Lower leg skin (tissue), 4 donors: ENCODE results near the gene CDH22. TPM values are rescaled to one million over a fixed set of nuclear protein-coding genes. Genes with fewer than 3 reads are reported as not detected.

Source experiments
- DNase-seq, 2 donors: peaks; one replicate each; pipeline ENCODE4 v3.0.0-alpha.2; 2019; ENCODE audit warnings: low spot score in 2 of 2
- H3K4me3 ChIP-seq: fragments of 200-600 bp; sonication (generic); 2 replicates; pipeline ENCODE4 v1.5.1; 2017; ENCODE audit warnings: mild to moderate bottlenecking, low read depth; ENCODE audit not compliant: poor library complexity, severe bottlenecking
- CTCF ChIP-seq, 3 donors: fragments of 450-650 bp; IDR thresholded peaks; one replicate each; pipeline ENCODE4 v1.5.1; 2016; ENCODE audit warnings: antibody characterized with exemption in 3 of 3, mild to moderate bottlenecking in 3 of 3, moderate library complexity in 2 of 3
- POLR2A ChIP-seq, 2 donors: fragments of 450-650 bp; IDR thresholded peaks; one replicate each; pipeline ENCODE4 v1.6.1; 2016 to 2017; ENCODE audit warnings: antibody characterized with exemption in 2 of 2, mild to moderate bottlenecking in 1 of 2, moderate library complexity in 1 of 2
- WGBS, 2 donors: methylation state at CpG; one replicate each; pipeline ENCODE4 v1.1.5; 2018; 5-methylcytosine and 5-hydroxymethylcytosine counted together
- intact Hi-C: fragments of 100-400 bp; cut with DNase I; formaldehyde crosslinking; loops from one replicate; pipeline ENCODE4 v1.15.0; 2023; ENCODE audit warnings: low total_unique reads
- total RNA-seq, 4 donors: library from RNA; depleted of rRNA; stranded (reverse); fragments of >200 nt; gene quantifications; one replicate each; pipeline ENCODE4 v1.1.0, GENCODE V29; 2016

CDH22 gene
- total RNA-seq, 4 donors from 2014 or later: 1.6 to 3.0 (median 2.0) TPM

- no peak overlapping the region for H3K4me3 ChIP-seq
- intact Hi-C loops: no loop called here
- TF ChIP-seq POLR2A (IDR thresholded peaks at IDR 0.05): no peak
- no peak for TF ChIP-seq CTCF (IDR thresholded peaks at IDR 0.05)
- whole genome bisulfite sequencing, 2 donors: 79 to 81% methylated on average over 6 to 7 of the region's 7 CpGs
- DNase-seq: no peak
These were observed 156.4 kb downstream of the CDH22 start for GRCh38 chr20:46151936-46152335.

DNA sequence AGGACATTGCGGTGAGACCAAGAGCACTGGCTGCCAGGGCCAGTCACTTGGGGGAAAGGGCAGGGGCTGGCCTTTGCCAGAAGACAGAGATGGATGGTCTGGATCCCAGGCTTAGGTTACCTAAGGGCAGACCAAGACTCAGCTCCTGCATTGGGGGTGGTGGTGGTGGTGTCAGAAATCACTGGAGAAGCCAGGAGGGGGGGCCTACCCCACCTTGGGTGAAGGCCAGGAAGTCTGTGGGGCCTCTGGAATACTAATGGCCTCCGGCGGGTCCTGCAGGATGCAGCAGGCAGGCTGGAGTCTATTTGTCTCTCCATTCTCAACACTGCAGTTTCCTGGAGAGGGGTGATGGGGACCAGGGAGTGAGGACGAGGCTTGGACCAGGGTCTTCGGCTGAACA lies 157.4 kb downstream of the CDH22 start:
- intact Hi-C loops: no loop called here
- 63 to 70% methylated on average over 5 of the region's 5 CpGs for WGBS, 2 donors
- TF ChIP-seq POLR2A (IDR thresholded peaks at IDR 0.05) (no peak), CTCF (IDR thresholded peaks at IDR 0.05) (no peak)
- H3K4me3 ChIP-seq: no peak overlapping the region
- DNase-seq: no peak

- no peak for DNase-seq
- intact Hi-C loops: no loop called here
- whole genome bisulfite sequencing, 2 donors: 61 to 70% methylated on average over 12 to 14 of the region's 14 CpGs
- TF ChIP-seq POLR2A (IDR thresholded peaks at IDR 0.05) (no peak), CTCF (IDR thresholded peaks at IDR 0.05) (no peak)
- no peak overlapping the region for H3K4me3 ChIP-seq
These were observed 159.7 kb downstream of the CDH22 start for GRCh38 chr20:46148313-46149208.

DNA sequence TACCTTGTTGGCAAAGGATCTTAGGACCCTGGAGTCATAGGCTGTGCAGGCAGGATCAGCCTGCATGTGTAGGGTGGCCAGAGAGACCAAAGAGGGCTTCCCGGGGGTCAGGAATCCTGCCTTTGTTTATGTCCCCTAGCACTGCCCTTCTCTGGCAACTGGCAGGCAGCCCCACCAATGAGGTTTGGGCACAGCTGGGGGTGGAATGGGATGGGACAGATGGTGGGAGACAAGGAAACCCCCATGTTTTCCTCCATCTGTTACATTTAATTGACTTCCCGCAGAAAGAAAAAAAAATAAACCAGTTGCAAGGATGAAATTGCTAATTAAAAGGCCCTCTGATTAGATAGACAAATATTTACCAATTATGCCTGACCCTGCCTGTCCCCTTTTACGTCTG lies 162.6 kb downstream of the CDH22 start:
- intact Hi-C loops: no loop called here
- no peak for DNase-seq
- no peak for TF ChIP-seq POLR2A (IDR thresholded peaks at IDR 0.05)
- no peak for TF ChIP-seq CTCF (IDR thresholded peaks at IDR 0.05)
- H3K4me3 ChIP-seq: no peak overlapping the region
- 47 to 62% methylated on average over 3 of the region's 3 CpGs for WGBS, 2 donors

DNA sequence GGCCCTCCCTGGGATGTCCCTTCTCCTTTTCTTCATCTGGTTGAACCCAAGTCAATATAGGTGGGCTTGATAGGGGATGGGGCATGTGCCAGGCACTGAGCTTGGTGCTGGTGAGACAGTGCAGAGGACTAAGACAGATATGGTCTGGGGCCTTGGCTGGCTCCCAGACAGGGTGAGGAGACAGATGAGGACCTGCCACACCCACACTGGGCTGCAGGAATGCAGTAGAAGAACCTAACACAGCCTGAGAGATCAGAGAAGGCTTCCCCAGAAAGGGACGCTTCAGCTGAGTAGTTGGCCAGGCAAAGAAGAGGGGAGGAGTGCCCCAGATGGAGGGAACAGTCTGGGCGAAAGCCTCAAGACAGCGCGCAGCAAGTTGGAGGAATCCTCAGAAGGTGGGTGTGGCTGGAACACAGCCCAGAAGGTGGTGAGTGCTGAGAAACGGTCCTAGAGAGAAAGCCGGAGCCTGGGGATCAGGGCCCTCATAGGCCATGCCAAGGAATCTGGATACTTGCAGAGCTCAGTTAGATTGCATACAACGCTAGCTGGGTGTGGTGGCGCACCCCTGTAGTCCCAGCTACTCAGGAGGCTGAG lies 163.8 kb downstream of the CDH22 start:
- intact Hi-C loops: no loop called here
- DNase-seq: no peak
- H3K4me3 ChIP-seq: no peak overlapping the region
- 54 to 60% methylated on average over 8 of the region's 8 CpGs for WGBS, 2 donors
- TF ChIP-seq POLR2A (IDR thresholded peaks at IDR 0.05) (no peak), CTCF (IDR thresholded peaks at IDR 0.05) (no peak)
